GM12878 (cell line): ENCODE results near the gene LSAMP. TPM values are rescaled to one million over a fixed set of nuclear protein-coding genes. Genes with fewer than 3 reads are reported as not detected.

Source experiments
- ATAC-seq: fragments of 200-7000 bp; cut with Tn5 transposase; 3 replicates; pipeline ENCODE4 v1.9.1; 2020; ENCODE audit warnings: mild to moderate bottlenecking, moderate library complexity
- BruUV-seq: library from RNA; stranded (reverse); fragments of 400-500 nt; replicated peaks from 2 replicates; lab custom pipeline; 2021; lab: Mats Ljungman, UMichigan
- CTCF ChIA-PET: fragments of 300-600 bp; sonication (Branson Sonifier 250); formaldehyde crosslinking; extraction: SDS; loops from one replicate; lab custom pipeline; 2021; ENCODE audit warnings: inconsistent platforms; lab: Yijun Ruan, JAX
- POLR2A ChIA-PET: fragments of 350-600 bp; formaldehyde crosslinking; extraction: SDS; loops from one replicate; lab custom pipeline; 2021; ENCODE audit warnings: inconsistent platforms; lab: Charles Lee
- RAD21 ChIA-PET: fragments of 300-600 bp; sonication (Branson Sonifier 250); formaldehyde crosslinking; loops from one replicate; lab custom pipeline; 2023; ENCODE audit warnings: antibody characterized with exemption; ENCODE audit not compliant: unreplicated experiment; lab: Charles Lee
- SMC1A ChIA-PET: fragments of 300-600 bp; sonication (Branson Sonifier 250); formaldehyde crosslinking; loops from one replicate; lab custom pipeline; 2023; ENCODE audit not compliant: unreplicated experiment, uncharacterized antibody; lab: Charles Lee
- DNase-seq: peaks from one replicate; pipeline ENCODE4 v3.0.0-alpha.2; 2011; ENCODE audit warnings: low read depth, low spot score
- FAIRE-seq: peaks from 3 replicates; lab custom pipeline; 2011; peaks lifted over from hg19 to GRCh38; lab: Jason Lieb, UNC
- H2AFZ ChIP-seq: 2 replicates; pipeline ENCODE4 v1.6.0; 2011; ENCODE audit warnings: low read depth, low read length, control low read depth; ENCODE audit not compliant: control insufficient read depth
- H3K27ac ChIP-seq: 2 replicates; pipeline ENCODE4 v1.5.1; 2011; ENCODE audit warnings: control low read depth; ENCODE audit not compliant: control insufficient read depth, insufficient read depth
- H3K27me3 ChIP-seq, 2 experiments: replicated peaks in 1 of 2; 2 replicates each; pipeline versions ENCODE4 v1.6.0 to v1.6.1; 2011; ENCODE audit warnings: low read length in 1 of 2; ENCODE audit not compliant: control insufficient read depth in 2 of 2, insufficient read depth in 2 of 2
- H3K36me3 ChIP-seq, 2 experiments: 2 replicates each; pipeline ENCODE4 v1.5.1; 2011; ENCODE audit warnings: low read length in 1 of 2; ENCODE audit not compliant: control insufficient read depth in 2 of 2, insufficient read depth in 2 of 2
- H3K4me1 ChIP-seq: 2 replicates; pipeline ENCODE4 v1.6.1; 2011; ENCODE audit warnings: mild to moderate bottlenecking, low read length, moderate library complexity, mixed read lengths; ENCODE audit not compliant: control insufficient read depth, insufficient read depth
- H3K4me2 ChIP-seq: 2 replicates; pipeline ENCODE4 v1.6.0; 2011; ENCODE audit warnings: control low read depth; ENCODE audit not compliant: control insufficient read depth, insufficient read depth
- H3K4me3 ChIP-seq: fragments of 200-600 bp; sonication (generic); 2 replicates; pipeline ENCODE4 v1.5.1; 2016
- H3K79me2 ChIP-seq: 2 replicates; pipeline ENCODE4 v1.6.0; 2011; ENCODE audit warnings: low read length; ENCODE audit not compliant: control insufficient read depth, insufficient read depth
- H3K9ac ChIP-seq: 2 replicates; pipeline ENCODE4 v1.8.0; 2011; ENCODE audit warnings: low read length, control low read depth, mixed read lengths; ENCODE audit not compliant: control insufficient read depth, insufficient read depth
- H3K9me3 ChIP-seq: replicated peaks from 3 replicates; pipeline ENCODE4 v1.5.1; 2011; ENCODE audit warnings: mild to moderate bottlenecking, low read length; ENCODE audit not compliant: control insufficient read depth, insufficient read depth
- H4K20me1 ChIP-seq: 2 replicates; pipeline ENCODE4 v1.6.0; 2011; ENCODE audit not compliant: control insufficient read depth, insufficient read depth
- ATF3 ChIP-seq: IDR thresholded peaks from 2 replicates; pipeline ENCODE4 v1.6.1; 2011; ENCODE audit warnings: low read depth, mild to moderate bottlenecking, low read length, moderate library complexity, borderline replicate concordance; ENCODE audit errors: extremely low read depth
- BHLHE40 ChIP-seq, 2 experiments: fragments of 450-650 bp in 1 of 2; IDR thresholded peaks; 2 replicates each; pipeline ENCODE4 v1.6.1; 2011 to 2017; ENCODE audit warnings: low read depth in 2 of 2, borderline replicate concordance in 1 of 2, improper control_type of control experiment in 1 of 2, low read length in 1 of 2, mild to moderate bottlenecking in 1 of 2
- BRCA1 ChIP-seq: IDR thresholded peaks from 2 replicates; pipeline ENCODE4 v1.6.1; 2011; ENCODE audit warnings: low read depth, low read length, improper control_type of control experiment
- CREM ChIP-seq: IDR thresholded peaks from 2 replicates; pipeline ENCODE4 v1.6.1; 2014; ENCODE audit warnings: antibody characterized with exemption, low read depth
- FOXK2 ChIP-seq: fragments of 450-650 bp; IDR thresholded peaks from 2 replicates; pipeline ENCODE4 v1.6.1; 2017; ENCODE audit warnings: mild to moderate bottlenecking, moderate library complexity
- KDM1A ChIP-seq: fragments of 200-600 bp; sonication (generic); IDR thresholded peaks from 2 replicates; pipeline ENCODE4 v1.6.1; 2016; ENCODE audit warnings: borderline replicate concordance
- NR2F1 ChIP-seq: fragments of 450-650 bp; conservative IDR thresholded peaks from 2 replicates; pipeline ENCODE4 v1.6.1; 2017; ENCODE audit warnings: mild to moderate bottlenecking
- RUNX3 ChIP-seq: IDR thresholded peaks from 2 replicates; pipeline ENCODE4 v1.6.1; 2012; ENCODE audit warnings: low read length, inconsistent platforms
- SMC3 ChIP-seq: IDR thresholded peaks from 2 replicates; pipeline ENCODE4 v1.6.1; 2011; ENCODE audit warnings: low read length, improper control_type of control experiment, borderline replicate concordance
- TBL1XR1 ChIP-seq: IDR thresholded peaks from 2 replicates; pipeline ENCODE4 v1.6.1; 2012; ENCODE audit warnings: low read depth, low read length, improper control_type of control experiment
- TCF12 ChIP-seq: IDR thresholded peaks from 2 replicates; pipeline ENCODE4 v1.6.1; 2011; ENCODE audit warnings: low read depth, mild to moderate bottlenecking, low read length
- WGBS: methylation state at CpG from one replicate; pipeline ENCODE4 v1.1.6; 2016; ENCODE audit warnings: low lambda C conversion rate; ENCODE audit not compliant: insufficient replicate concordance, insufficient coverage; ENCODE audit errors: missing lambda C conversion rate; 5-methylcytosine and 5-hydroxymethylcytosine counted together
- in situ Hi-C: fragments of 300-500 bp; cut with MboI; formaldehyde crosslinking; loops from 9 replicates; pipeline ENCODE4 v1.14.3; 2018; ENCODE audit warnings: mixed read lengths
- intact Hi-C: fragments of 100-400 bp; cut with micrococcal nuclease; formaldehyde crosslinking; loops from one replicate; pipeline ENCODE4 v1.14.2; 2022; ENCODE audit not compliant: unreplicated experiment
- polyA plus RNA-seq, 11 experiments: library from polyadenylated mRNA; depleted of rRNA in 4 of 11; unstranded in 6 of 11; stranded (reverse) in 5 of 11; fragments of >200 nt; fragmentation: Nextera tagmentation in 4 of 11; fragmentation: Illumina TruSeq in 1 of 11; extraction: Ambion mirVana in 4 of 11; extraction: Trizol in 1 of 11; gene quantifications; 1 replicate in 1 of 11; 2 replicates in 10 of 11; pipeline versions ENCODE4 v1.2.1 to v1.2.3, GENCODE V29; 2011 to 2016; ENCODE audit warnings: inconsistent platforms in 2 of 11, missing spikeins in 2 of 11, low read depth in 1 of 11
- total RNA-seq, 4 experiments: library from RNA; depleted of rRNA in 3 of 4; stranded (reverse); fragments of >200 nt in 3 of 4; fragmentation: Illumina TruSeq in 1 of 4; extraction: Trizol in 1 of 4; gene quantifications; 2 replicates each; pipeline versions ENCODE4 v1.2.1 to v1.2.3, GENCODE V29; 2013 to 2021
- TF ChIP-seq, protein P1 (sequence below): fragments of 450-650 bp; IDR thresholded peaks from 2 replicates; pipeline ENCODE4 v1.6.1; 2016; ENCODE audit warnings: mild to moderate bottlenecking
- TF ChIP-seq, protein P2 (sequence below): fragments of 450-650 bp; IDR thresholded peaks from 2 replicates; pipeline ENCODE4 v1.6.1; 2017; ENCODE audit warnings: low read depth, mild to moderate bottlenecking, moderate library complexity

The LSAMP gene
- total and polyA plus RNA-seq, 10 of the 15 experiments (the other 5 are each of a cell fraction or from before 2014, with no cell fraction given) = 2.0 to 12.7 (median 6.5) TPM

DNA sequence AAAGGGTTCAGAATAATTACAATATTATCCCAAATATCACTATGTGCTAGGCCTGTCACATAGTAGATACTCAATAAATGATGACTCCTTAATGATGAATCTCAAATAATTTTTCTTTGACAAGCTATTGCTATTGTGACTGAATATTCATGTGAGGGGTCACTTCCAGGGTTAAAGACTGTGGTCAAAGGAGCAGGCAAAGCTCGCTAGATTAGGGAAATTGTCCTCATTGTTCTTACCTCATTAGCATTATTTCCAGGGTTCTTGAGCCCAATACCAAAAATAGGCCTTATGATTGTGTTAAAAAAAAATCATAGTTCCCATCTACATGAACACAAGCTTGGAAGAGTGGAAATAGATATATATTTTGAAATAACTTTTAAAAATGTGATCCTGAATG is 569.8 kb downstream of the LSAMP start:
- H3K9ac ChIP-seq = no peak overlapping the region
- H3K27me3 ChIP-seq = no peaks in the 10 kb centered on the region
- no peaks in the 10 kb centered on the region for H3K4me1 ChIP-seq
- H4K20me1 ChIP-seq = no peaks in the 10 kb centered on the region
- ChIA-PET POLR2A (no interaction called here), SMC1A (interaction anchor here (1.8 kb wide), 1 partner anchor 11 kb away, joined by 7 read pairs; no protein-coding TSS in a partner anchor), RAD21 (no interaction called here), CTCF (no interaction called here)
- in situ Hi-C loops (no loop called here), intact Hi-C loops (no loop called here)
- H3K79me2 ChIP-seq = no peaks in the 10 kb centered on the region
- DNase-seq (no peak), ATAC-seq (no peak), FAIRE-seq (no peak)
- WGBS = 0% methylated on average over 1 of the region's 1 CpG
- H3K36me3 ChIP-seq = no peaks in the 10 kb centered on the region
- TF ChIP-seq ATF3 (no peak), TBL1XR1 (no peak), BRCA1 (no peak), NR2F1 (no peak), BHLHE40 (IDR thresholded peaks at IDR 0.05; ENCODE audit: borderline replicate concordance in 1 of 2, low read depth in 2 of 2, low read length in 1 of 2) (no peak), SMC3 (no peak), KDM1A (no peak), TCF12 (no peak), FOXK2 (no peak), RUNX3 (no peak), CREM (no peak)
- TF ChIP-seq, protein P1, sequence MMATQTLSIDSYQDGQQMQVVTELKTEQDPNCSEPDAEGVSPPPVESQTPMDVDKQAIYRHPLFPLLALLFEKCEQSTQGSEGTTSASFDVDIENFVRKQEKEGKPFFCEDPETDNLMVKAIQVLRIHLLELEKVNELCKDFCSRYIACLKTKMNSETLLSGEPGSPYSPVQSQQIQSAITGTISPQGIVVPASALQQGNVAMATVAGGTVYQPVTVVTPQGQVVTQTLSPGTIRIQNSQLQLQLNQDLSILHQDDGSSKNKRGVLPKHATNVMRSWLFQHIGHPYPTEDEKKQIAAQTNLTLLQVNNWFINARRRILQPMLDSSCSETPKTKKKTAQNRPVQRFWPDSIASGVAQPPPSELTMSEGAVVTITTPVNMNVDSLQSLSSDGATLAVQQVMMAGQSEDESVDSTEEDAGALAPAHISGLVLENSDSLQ = no peak
- TF ChIP-seq, protein P2, sequence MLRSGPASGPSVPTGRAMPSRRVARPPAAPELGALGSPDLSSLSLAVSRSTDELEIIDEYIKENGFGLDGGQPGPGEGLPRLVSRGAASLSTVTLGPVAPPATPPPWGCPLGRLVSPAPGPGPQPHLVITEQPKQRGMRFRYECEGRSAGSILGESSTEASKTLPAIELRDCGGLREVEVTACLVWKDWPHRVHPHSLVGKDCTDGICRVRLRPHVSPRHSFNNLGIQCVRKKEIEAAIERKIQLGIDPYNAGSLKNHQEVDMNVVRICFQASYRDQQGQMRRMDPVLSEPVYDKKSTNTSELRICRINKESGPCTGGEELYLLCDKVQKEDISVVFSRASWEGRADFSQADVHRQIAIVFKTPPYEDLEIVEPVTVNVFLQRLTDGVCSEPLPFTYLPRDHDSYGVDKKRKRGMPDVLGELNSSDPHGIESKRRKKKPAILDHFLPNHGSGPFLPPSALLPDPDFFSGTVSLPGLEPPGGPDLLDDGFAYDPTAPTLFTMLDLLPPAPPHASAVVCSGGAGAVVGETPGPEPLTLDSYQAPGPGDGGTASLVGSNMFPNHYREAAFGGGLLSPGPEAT = no peak
- no peak overlapping the region for H3K27ac ChIP-seq
- H3K9me3 ChIP-seq = no peaks in the 10 kb centered on the region
- H3K4me3 ChIP-seq = no peak overlapping the region
- H2AFZ ChIP-seq = no peak overlapping the region
- no peak overlapping the region for H3K4me2 ChIP-seq
- BruUV-seq = no TSS peak
